Measurements from ENCODE around the gene JAZF1. TPM values are rescaled to one million over a fixed set of nuclear protein-coding genes. Genes with fewer than 3 reads are reported as not detected.

JAZF1 gene
- total RNA-seq, 1 donor from 2014 or later, result 33.8 TPM

DNA sequence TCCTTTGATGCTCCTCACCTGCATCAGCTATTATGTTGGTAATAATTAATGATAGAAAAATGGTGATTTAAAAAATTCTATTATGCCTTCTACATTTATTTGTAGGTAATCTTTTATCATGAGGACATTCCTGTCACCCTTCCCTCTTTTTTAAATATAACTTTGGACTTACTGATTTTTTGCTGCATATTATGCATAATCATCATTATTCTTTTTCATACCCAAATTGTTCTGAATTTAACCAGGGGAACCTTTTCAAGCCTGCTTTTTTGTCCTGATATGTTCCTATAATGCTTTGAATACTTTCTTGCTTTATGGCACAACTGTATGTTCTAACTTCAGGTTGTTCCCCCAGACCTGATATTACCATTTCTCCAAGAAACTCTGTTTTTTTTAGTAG lies 392.2 kb downstream of the JAZF1 start:
- Mint-ChIP-seq H3K9me3 (ENCODE audit: low read depth) (no peaks in the 10 kb centered on the region), H3K27ac (ENCODE audit: unreplicated experiment) (no peak overlapping the region), H3K36me3 (ENCODE audit: low read depth) (peaks cover 18% of the 10 kb centered on the region), H3K4me3 (ENCODE audit: unreplicated experiment) (no peak overlapping the region), H3K4me1 (ENCODE audit: low read depth) (peaks cover 22% of the 10 kb centered on the region), H3K27me3 (ENCODE audit: low read depth) (no peaks in the 10 kb centered on the region)
- TF ChIP-seq, protein P1, sequence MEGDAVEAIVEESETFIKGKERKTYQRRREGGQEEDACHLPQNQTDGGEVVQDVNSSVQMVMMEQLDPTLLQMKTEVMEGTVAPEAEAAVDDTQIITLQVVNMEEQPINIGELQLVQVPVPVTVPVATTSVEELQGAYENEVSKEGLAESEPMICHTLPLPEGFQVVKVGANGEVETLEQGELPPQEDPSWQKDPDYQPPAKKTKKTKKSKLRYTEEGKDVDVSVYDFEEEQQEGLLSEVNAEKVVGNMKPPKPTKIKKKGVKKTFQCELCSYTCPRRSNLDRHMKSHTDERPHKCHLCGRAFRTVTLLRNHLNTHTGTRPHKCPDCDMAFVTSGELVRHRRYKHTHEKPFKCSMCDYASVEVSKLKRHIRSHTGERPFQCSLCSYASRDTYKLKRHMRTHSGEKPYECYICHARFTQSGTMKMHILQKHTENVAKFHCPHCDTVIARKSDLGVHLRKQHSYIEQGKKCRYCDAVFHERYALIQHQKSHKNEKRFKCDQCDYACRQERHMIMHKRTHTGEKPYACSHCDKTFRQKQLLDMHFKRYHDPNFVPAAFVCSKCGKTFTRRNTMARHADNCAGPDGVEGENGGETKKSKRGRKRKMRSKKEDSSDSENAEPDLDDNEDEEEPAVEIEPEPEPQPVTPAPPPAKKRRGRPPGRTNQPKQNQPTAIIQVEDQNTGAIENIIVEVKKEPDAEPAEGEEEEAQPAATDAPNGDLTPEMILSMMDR (IDR thresholded peaks at IDR 0.05), result no peak
- DNase-seq (ENCODE audit: low spot score), result no peak

DNA sequence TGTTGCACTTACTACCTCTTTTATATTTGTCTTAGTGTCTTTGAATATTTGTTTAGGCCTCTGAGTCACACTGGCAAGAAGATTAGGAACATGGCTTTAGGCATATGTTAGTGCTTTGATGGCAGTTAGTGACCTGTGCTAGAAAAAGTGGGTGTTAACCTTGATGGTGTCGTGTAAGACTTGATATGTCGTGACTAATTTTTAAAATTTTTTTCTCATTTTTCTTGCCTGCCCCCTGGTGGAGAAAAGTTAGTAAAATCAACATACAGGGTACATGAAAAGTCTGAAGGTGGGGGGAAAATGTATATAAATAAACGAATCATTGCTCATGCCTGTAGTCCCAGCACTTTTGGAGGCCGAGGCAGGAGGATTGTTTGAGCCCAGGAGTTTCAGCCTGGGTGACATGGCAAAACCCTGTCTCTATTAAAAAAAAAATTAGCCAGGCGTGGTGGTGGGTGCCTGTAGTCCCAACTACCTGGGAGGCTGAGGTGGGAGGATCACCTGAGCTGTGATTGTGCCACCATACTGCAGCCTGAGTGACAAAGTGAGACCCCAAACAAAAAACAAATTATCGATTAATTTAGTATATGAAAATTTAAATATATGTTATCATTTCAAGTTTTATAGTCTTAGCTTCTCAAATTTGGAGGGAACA lies 396.1 kb downstream of the JAZF1 start:
- H3K27me3 Mint-ChIP-seq (ENCODE audit: low read depth), result no peaks in the 10 kb centered on the region
- H3K27ac Mint-ChIP-seq (ENCODE audit: unreplicated experiment), result peak overlapping the region; percentile 62
- H3K9me3 Mint-ChIP-seq (ENCODE audit: low read depth), result no peaks in the 10 kb centered on the region
- TF ChIP-seq, protein P1 (IDR thresholded peaks at IDR 0.05), result peak; percentile 90
- DNase-seq (ENCODE audit: low spot score), result no peak
- peaks cover 37% of the 10 kb centered on the region for H3K4me1 Mint-ChIP-seq (ENCODE audit: low read depth)
- H3K4me3 Mint-ChIP-seq (ENCODE audit: unreplicated experiment), result no peak overlapping the region
- peaks cover 10% of the 10 kb centered on the region for H3K36me3 Mint-ChIP-seq (ENCODE audit: low read depth)

DNA sequence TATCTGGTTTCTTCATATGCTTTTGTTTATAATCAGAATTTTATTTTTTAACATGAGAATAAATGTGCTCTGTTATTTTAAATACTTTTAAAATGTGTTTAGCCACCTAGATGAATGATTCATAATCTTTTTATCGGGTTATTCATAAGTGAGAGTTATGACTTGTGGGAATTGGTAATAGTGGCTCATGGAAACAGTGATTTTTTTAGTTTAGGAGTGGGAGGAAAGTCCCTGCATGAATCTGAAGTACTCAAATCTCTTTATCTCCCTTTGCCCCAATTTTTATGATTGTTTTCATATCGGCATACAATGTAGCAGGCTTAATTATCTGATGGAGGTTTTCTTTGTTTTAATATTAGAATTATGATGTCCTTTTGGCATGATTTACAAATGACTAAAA lies 397.7 kb downstream of the JAZF1 start:
- TF ChIP-seq, protein P1 (IDR thresholded peaks at IDR 0.05), result no peak
- no peaks in the 10 kb centered on the region for H3K9me3 Mint-ChIP-seq (ENCODE audit: low read depth)
- H3K36me3 Mint-ChIP-seq (ENCODE audit: low read depth), result peaks cover 11% of the 10 kb centered on the region
- no peaks in the 10 kb centered on the region for H3K27me3 Mint-ChIP-seq (ENCODE audit: low read depth)
- no peak overlapping the region for H3K4me3 Mint-ChIP-seq (ENCODE audit: unreplicated experiment)
- H3K27ac Mint-ChIP-seq (ENCODE audit: unreplicated experiment), result no peak overlapping the region
- peaks cover 41% of the 10 kb centered on the region for H3K4me1 Mint-ChIP-seq (ENCODE audit: low read depth)
- DNase-seq (ENCODE audit: low spot score), result no peak

DNA sequence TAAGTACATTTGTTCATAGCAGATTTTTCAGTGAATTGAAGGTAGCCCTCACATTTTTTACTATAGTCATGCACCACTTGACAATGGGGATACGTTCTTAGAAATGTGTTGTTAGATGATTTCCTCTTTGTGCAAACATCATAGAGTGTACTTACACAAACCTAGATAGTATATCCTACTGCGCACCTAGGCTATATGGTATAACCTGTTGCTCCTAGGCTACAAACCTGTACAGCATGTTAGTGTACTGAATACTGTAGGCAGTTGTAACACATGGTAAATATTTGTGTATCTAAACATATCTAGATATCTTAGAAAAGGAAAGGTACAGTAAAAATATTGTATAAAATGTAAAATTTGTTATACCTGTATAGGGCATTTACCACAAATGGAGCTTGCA lies 399.4 kb downstream of the JAZF1 start:
- Mint-ChIP-seq H3K36me3 (ENCODE audit: low read depth) (peaks cover 7% of the 10 kb centered on the region), H3K27me3 (ENCODE audit: low read depth) (no peaks in the 10 kb centered on the region), H3K9me3 (ENCODE audit: low read depth) (no peaks in the 10 kb centered on the region), H3K4me3 (ENCODE audit: unreplicated experiment) (no peak overlapping the region), H3K27ac (ENCODE audit: unreplicated experiment) (no peak overlapping the region), H3K4me1 (ENCODE audit: low read depth) (peaks cover 35% of the 10 kb centered on the region)
- TF ChIP-seq, protein P1 (IDR thresholded peaks at IDR 0.05), result no peak
- no peak for DNase-seq (ENCODE audit: low spot score)

Other genes starting within 250 kb of the JAZF1 start
- gene CREB5, start 231.7 kb upstream of the JAZF1 start, total RNA-seq, result 5.1 to 10.2 TPM (median 8.2 TPM) in 3 replicates

Data from chondrocyte (in vitro differentiated cells).